ENCODE results near the gene LGALS8.
"Not testable (repeated sequence)": the region's sequence is repeated elsewhere in the genome, so short reads cannot be mapped to it uniquely, and the experiment has no call there.

Gene LGALS8

GRCh38 chr1:236523704-236524141, at the start of gene LGALS8:
TSS of gene LGALS8 (plus strand) at chr1:236523982. CDS start at chr1:236526071, 2,089 bp downstream.
- peak in 1 of 2 experiments; percentile 17 for DNase-seq

GRCh38 chr1:236476019-236476418, 47.8 kb upstream of the LGALS8 start:
- no peak for DNase-seq

- DNase-seq: no peak
Observed at GRCh38 chr1:236480758-236481436, 42.9 kb upstream of the LGALS8 start.

- DNase-seq: no peak
Observed at GRCh38 chr1:236484310-236484971, 39.3 kb upstream of the LGALS8 start.

- DNase-seq: no peak
Observed at GRCh38 chr1:236486356-236487002, 37.3 kb upstream of the LGALS8 start.

GRCh38 chr1:236489161-236489560, 34.6 kb upstream of the LGALS8 start:
- DNase-seq: not testable (repeated sequence)

GRCh38 chr1:236489710-236490377, 33.9 kb upstream of the LGALS8 start:
- no peak for DNase-seq

- DNase-seq: no peak
Observed at GRCh38 chr1:236491469-236492136, 32.2 kb upstream of the LGALS8 start.

- DNase-seq: no peak
Observed at GRCh38 chr1:236492378-236492777, 31.4 kb upstream of the LGALS8 start.

GRCh38 chr1:236494082-236494481, 29.7 kb upstream of the LGALS8 start:
- no peak for DNase-seq

- no peak for DNase-seq
Observed at GRCh38 chr1:236494586-236495466, 29.0 kb upstream of the LGALS8 start.

GRCh38 chr1:236495467-236496112, 28.2 kb upstream of the LGALS8 start:
- DNase-seq: no peak

- DNase-seq: no peak
Observed at GRCh38 chr1:236497908-236498307, 25.9 kb upstream of the LGALS8 start.

GRCh38 chr1:236501093-236501492, 22.7 kb upstream of the LGALS8 start:
- no peak for DNase-seq

- no peak for DNase-seq
Observed at GRCh38 chr1:236502579-236502971, 21.2 kb upstream of the LGALS8 start.

- no peak for DNase-seq
Observed at GRCh38 chr1:236502972-236503639, 20.7 kb upstream of the LGALS8 start.

- DNase-seq: not testable (repeated sequence)
Observed at GRCh38 chr1:236504338-236504737, 19.4 kb upstream of the LGALS8 start.

GRCh38 chr1:236507022-236507700, 16.6 kb upstream of the LGALS8 start:
- DNase-seq: no peak

GRCh38 chr1:236508593-236509027, 15.2 kb upstream of the LGALS8 start:
- DNase-seq: no peak

GRCh38 chr1:236509203-236509602, 14.6 kb upstream of the LGALS8 start:
- DNase-seq: no peak
